GM21576 (cell line): ENCODE measurements around the gene NOL8.

ENCODE experiments used
- ATAC-seq: cut with Tn5 transposase; IDR thresholded peaks from one replicate; pipeline ENCODE4 v1.9.1; 2021; ENCODE audit warnings: mild to moderate bottlenecking, moderate library complexity; ENCODE audit not compliant: unreplicated experiment

Gene NOL8

DNA sequence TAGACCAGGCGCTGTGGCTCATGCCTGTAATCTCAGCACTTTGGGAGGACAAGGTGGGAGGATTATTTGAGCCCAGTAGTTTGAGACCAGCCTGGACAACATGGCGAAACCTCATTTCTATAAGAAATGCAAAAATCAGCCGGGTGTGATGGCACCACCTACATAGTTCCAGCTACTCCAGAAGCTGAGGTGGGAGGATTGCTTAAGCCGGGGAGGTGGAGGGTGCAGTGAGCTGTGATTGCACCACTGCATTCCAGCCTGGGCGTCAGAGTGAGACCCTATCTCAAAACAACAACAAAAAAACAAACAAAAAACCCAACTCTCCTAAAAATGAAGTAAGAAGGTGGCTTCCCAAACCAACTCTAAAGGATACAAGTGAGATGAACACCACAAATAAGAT, 54.6 kb downstream of the NOL8 start:
- no peak for ATAC-seq

DNA sequence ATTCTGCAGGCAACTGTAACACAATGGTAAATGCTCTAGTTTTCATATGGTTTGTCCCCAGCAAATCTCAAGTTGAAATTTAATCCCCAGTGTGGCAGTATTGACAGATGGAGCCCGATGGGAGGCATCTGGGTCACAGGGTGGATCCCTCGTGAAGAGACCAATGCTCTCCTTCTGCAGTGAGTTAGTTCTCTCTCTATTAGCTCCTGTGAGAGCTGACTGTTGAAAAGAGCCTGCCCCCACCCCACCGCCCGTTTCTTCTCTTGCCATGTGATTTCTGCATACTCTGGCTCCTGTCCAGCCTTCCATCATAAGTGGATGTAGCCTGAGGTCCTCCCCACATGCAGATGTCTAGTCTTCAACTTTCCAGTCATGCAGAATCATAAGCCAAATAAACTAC, 58.7 kb downstream of the NOL8 start:
- ATAC-seq, result no peak

DNA sequence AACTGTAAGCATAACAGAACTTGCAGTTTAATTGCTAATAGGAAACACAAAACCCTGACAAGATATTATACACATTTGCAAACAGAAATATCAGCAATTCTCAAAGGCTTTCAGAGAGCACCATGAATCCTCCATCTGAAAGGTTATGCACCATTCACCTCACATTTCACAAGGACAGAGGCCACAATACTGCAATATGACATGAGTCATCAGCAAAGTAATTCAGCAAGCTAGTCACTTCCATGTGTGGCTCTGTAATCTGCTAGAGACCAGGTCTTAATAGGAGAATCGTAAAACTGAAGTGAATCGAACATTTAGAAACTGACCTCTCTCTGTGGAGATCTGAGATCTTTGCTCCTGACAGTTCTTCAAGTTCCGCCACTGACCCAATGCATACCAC, 60.0 kb downstream of the NOL8 start:
- ATAC-seq, result no peak

DNA sequence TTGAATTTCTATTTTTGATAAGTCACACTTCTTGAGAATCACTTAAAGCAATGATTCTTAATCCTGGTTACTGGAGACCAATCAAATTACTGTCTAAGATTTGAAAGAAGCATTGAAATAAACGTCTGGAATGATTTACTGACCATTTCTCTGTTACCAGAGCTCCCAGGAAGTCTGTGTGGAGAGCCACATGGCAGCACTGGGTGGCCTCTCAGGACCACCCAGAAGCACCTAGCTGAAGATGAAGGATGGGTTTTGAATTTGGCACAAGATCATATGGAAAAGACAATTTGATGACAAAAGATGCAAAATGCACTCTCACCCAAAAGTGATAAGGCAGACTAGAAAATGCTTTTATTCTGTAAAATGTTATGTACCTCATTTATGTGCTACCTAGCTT, 62.0 kb downstream of the NOL8 start:
- ATAC-seq, result no peak

DNA sequence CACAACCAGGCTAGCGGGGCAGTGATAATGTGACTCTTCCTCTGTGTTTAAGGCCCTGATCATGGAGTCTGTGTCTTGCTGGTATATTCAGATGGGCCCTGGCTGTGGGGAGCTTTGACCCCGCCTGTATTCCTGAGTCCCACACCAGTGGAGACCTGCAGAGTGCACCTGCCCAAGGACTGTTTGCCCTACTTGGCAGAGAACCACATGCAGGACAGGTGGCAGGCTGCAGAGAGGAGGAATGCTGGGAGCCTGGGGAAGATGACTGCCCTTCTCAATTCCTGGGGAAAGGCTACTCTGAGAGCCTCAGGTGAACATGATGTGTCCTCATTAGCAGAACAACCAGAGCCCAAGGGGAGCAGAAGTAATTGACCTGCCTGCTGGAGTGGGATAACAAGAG, 67.8 kb downstream of the NOL8 start:
- ATAC-seq, result no peak

DNA sequence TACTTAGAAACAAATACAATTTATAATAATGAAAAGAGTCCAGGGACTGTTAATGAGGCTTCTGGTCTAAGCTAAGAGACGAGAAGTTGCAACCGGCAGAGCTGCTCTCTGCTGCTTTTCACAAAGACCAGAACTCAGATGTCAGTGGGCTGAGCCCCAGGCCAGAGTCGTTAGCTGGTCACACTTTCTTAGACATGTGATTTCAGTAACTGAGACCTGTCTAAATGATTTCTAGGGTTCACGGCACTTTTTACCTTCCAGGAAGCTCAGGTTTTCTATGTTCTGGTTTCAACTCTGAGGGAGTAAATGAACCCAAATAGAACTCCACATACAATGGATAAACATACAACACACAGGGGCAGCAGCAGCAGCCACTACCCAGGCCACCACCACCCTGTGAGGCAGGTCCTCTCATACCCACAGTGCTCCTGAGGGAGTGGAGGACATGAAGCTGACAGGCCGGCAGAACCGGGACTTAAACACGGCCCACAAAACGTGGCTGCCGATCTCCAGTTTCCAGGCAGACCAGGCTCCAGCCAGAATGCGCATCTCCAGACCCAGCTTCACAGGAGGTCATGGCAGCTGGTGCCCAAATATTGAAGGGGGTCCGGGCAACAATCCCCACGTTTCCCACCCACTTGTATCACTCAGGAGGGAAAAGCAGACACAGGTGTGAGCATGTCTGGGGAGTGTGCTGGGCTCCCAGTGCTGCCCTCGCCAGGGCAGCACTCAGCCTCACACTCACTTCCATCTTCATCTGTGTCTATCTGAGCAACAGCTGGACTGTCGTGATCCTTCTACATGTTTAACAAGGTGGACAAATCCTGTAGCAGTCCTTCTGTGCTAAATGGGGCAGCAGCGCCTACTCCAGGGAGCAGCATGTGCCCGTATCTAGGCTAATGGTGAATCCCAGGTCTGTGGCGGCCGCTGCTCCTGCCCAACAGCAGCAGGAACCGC, 70.5 kb downstream of the NOL8 start:
- ATAC-seq, result no peak

DNA sequence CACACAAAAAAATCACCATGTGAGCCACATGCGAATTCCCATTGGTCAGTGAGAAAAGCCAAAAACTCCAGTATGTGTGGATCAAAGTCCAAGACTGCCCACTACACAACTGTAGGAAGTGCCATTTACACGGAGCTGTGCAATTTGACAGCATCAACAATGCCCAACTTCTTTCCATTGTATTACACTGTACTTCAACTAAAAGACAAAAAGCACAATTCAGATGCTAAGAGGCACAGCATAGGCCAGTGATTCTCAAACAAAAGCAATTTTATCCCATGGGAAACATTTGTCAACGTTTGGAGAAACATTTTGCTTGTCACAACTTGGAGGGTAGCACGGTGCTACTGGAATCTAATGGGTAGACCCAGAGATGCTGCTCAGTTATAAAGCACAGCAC, 71.5 kb downstream of the NOL8 start:
- ATAC-seq, result no peak

DNA sequence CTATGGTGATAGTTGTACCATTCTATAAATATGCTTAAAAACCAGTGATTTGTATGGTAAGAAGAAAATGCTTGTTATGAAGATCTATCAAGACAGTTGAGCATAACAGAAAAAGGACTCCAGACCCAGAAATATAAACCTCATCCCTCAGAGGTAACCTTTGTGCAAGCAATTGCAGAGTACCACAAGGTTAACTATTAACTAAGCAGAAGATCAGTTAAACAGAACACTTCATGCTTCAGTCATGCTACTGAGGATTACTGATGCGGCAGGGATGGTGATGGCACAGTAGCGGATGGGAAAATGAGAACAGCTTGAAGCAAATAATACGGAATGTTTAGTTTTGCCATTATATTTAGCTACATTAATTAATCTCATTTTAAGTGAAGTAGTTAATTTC, 77.2 kb downstream of the NOL8 start:
- no peak for ATAC-seq
